Stimulated activated memory B cell treated with anti-CD40 and anti-IgM and Interleukin-4, amounts not matched to agents 10 μg/mL and 1 μg/mL and 100 μg/mL, for 72 hours (primary cell): Measurements from ENCODE around the gene MYMX.
A peak's percentile ranks its signal among the peaks of the same experiment; 100 is the strongest.

ENCODE experiments used
- ATAC-seq: fragments of 150-1000 bp; cut with Tn5 transposase; 2 replicates; pipeline ENCODE4 v1.10.0; 2021
- H3K27ac Mint-ChIP-seq: one replicate; pipeline ENCODE4 v1.8.0; 2022; ENCODE audit warnings: mild to moderate bottlenecking, mixed read lengths
- H3K27me3 Mint-ChIP-seq: one replicate; pipeline ENCODE4 v1.8.0; 2022; ENCODE audit warnings: mixed read lengths
- H3K36me3 Mint-ChIP-seq: one replicate; pipeline ENCODE4 v1.8.0; 2022; ENCODE audit warnings: mixed read lengths
- H3K4me1 Mint-ChIP-seq: one replicate; pipeline ENCODE4 v1.8.0; 2022; ENCODE audit warnings: mixed read lengths
- H3K4me3 Mint-ChIP-seq: one replicate; pipeline ENCODE4 v1.8.0; 2022; ENCODE audit warnings: mild to moderate bottlenecking, moderate library complexity, mixed read lengths
- H3K9me3 Mint-ChIP-seq: one replicate; pipeline ENCODE4 v1.8.0; 2022; ENCODE audit warnings: mixed read lengths

Gene MYMX

DNA sequence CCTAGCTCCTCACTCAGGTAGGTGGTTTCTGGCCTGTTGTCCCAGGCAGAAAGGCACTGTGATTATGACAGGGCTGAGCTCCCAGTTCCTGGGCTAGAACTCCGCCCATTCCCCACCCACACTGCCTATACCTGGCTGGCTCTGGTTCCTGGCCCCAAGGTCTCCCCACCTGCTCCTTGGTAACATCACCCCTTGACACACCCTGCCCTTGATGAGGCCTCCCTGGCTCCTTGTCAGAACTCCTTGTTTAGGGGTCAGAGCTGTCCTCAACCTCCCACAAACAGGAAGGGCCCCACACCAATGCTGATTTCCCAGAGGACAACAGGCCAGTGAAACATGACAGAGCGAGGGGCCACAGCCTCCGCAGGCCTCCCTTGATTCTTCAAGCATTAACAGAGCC is 15.5 kb upstream of the MYMX start:
- no peaks in the 10 kb centered on the region for H3K9me3 Mint-ChIP-seq
- no peaks in the 10 kb centered on the region for H3K4me1 Mint-ChIP-seq
- H3K36me3 Mint-ChIP-seq, result no peaks in the 10 kb centered on the region
- no peak overlapping the region for H3K27ac Mint-ChIP-seq
- no peak overlapping the region for H3K4me3 Mint-ChIP-seq
- no peak for ATAC-seq
- peaks cover 26% of the 10 kb centered on the region for H3K27me3 Mint-ChIP-seq

DNA sequence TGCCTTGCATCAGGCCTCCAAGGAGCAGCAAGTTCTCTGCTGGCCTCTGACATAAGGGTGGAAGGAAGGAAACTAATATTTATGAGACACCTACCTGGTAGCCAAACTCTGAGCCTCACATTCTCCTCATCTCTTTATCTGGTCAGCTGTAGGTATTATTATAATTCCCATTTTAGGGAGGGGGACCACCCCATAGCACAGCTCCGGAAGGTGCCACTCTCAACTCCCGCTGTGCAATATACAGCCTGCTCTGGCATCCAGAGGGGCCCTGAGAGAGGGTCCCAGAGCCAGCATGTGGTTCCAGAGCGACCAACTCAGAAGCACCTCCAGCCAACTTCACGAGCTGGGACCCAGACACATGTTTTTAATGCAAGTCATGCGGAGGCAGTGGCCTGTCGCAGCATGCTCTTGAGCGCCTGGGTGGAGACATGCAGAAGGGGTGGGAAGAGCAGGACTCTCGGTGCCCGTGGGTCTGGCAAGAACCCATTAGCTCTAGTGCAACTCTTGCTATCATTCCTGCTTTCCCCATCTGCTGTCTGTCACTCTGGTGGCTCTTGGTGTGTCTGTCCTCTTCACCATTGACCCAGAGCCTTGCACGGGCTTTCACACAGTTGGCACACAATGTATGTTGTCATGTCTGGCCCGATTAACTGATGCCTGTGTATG is 15.0 kb upstream of the MYMX start:
- Mint-ChIP-seq H3K4me1 (no peaks in the 10 kb centered on the region), H3K27me3 (peaks cover 31% of the 10 kb centered on the region), H3K36me3 (no peaks in the 10 kb centered on the region), H3K27ac (no peak overlapping the region), H3K9me3 (no peaks in the 10 kb centered on the region), H3K4me3 (no peak overlapping the region)
- ATAC-seq, result no peak

DNA sequence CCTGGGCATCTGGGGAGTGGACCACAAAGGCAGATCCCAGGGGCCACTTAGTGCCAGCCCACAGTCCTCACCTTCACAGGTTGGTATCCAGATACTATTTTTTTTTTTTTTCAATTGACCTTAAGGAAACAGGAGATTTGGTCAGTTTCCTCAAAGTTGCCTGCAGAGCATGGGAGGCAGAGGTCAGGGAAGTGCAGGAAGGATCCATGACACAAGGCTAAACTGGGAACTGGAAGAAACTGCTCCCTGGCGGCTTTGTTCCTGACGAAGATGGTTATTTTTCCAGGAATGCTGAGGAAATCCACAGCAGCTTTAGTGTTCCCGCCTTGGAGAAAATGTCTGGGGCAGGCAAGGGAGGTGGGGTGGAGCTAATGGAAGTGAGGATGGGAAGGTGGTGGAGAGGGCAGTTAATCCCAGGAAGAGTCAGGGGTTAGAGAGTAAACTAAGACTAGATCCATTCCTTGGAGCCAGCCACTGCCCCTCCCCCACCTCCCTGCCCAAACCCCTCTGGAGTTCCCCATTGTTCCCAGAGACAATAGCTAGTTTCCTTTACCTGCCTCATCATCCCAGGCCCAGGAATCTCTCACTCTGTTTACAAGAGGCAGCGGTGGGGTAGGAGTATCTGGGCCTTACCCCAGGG is 14.3 kb upstream of the MYMX start:
- ATAC-seq, result no peak
- no peaks in the 10 kb centered on the region for H3K9me3 Mint-ChIP-seq
- no peaks in the 10 kb centered on the region for H3K36me3 Mint-ChIP-seq
- H3K27ac Mint-ChIP-seq, result no peak overlapping the region
- H3K27me3 Mint-ChIP-seq, result peaks cover 34% of the 10 kb centered on the region
- no peak overlapping the region for H3K4me3 Mint-ChIP-seq
- H3K4me1 Mint-ChIP-seq, result no peaks in the 10 kb centered on the region

DNA sequence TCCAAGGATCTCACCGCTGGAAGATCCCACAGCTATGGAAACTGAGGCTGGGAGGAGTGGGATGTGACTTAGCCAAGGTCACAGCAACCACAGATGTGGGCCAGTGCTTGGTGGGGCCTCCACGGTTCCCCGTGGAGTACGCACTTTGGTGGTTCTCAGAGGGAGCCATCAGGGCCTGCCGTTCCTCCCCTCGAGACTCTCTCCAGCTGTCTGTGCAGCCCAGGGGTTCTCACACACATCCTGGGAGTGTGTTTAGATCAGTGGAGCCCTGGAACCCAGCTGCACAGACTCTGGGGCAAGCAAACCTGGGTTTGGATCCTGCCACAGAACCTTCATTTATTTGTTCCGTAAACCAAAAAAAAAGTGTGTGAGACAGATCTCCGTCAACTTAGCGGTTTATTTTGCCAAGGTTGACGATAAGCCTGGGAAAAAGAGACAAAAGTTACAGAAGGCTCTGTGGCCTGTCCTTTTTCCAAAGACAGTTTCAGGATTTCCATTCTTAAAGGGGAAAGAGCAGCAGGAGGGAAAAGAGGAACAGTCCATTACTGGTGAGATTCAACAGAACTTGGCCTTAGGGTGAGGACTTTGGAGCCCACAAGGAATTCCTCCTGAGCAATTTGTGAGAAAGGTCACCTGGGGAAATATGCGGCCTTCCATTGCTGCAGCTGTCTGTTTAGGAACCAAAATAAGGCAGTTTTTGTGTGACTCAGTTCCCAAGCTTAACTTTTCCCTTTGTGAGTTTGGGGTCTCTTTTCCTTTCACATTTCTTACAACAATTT is 13.6 kb upstream of the MYMX start:
- ATAC-seq, result no peak
- no peaks in the 10 kb centered on the region for H3K36me3 Mint-ChIP-seq
- H3K9me3 Mint-ChIP-seq, result no peaks in the 10 kb centered on the region
- H3K27me3 Mint-ChIP-seq, result peaks cover 38% of the 10 kb centered on the region
- H3K4me1 Mint-ChIP-seq, result no peaks in the 10 kb centered on the region
- no peak overlapping the region for H3K27ac Mint-ChIP-seq
- H3K4me3 Mint-ChIP-seq, result no peak overlapping the region

DNA sequence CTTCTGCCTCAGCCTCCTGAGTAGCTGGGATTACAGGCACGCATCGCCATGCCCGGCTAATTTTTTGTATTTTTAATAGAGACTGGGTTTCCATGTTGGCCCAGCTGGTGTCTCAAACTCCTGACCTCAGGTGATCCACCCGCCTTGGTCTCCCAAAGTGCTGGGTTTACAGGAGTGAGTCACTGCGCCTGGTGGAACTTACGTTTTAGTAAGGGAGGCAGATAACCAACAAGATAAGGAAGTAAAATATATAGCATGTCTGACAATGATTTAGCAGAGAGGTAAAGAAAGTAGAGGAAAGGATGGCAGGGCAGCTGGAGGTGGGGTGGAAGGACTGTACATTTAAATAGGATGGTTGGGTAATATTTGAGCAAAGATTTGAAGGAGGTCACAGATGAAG is 12.8 kb upstream of the MYMX start:
- ATAC-seq, result no peak
- Mint-ChIP-seq H3K9me3 (no peaks in the 10 kb centered on the region), H3K27ac (no peak overlapping the region), H3K27me3 (peaks cover 41% of the 10 kb centered on the region), H3K36me3 (no peaks in the 10 kb centered on the region), H3K4me3 (no peak overlapping the region), H3K4me1 (no peaks in the 10 kb centered on the region)

DNA sequence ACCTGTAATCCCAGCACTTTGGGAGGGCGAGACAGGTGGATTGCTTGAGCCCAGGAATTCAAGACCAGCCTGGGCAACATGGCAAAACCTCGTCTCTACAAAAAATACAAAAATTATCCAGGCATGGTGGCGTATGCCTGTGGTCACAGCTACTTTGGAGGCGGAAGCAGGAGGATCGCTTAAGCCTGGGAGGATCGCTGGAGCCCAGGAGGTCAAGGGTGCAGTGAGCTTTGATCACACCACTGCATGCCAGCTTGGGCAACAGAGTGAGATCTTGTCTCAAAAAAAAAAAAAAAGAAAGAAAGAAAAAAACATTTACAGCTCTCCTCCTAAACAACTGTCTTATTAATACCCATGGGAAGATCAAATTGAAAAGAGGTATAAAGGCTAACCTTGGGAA is 8.8 kb upstream of the MYMX start:
- H3K4me3 Mint-ChIP-seq, result no peak overlapping the region
- no peaks in the 10 kb centered on the region for H3K36me3 Mint-ChIP-seq
- ATAC-seq, result no peak
- no peaks in the 10 kb centered on the region for H3K9me3 Mint-ChIP-seq
- peaks cover 23% of the 10 kb centered on the region for H3K27me3 Mint-ChIP-seq
- no peak overlapping the region for H3K27ac Mint-ChIP-seq
- no peaks in the 10 kb centered on the region for H3K4me1 Mint-ChIP-seq

DNA sequence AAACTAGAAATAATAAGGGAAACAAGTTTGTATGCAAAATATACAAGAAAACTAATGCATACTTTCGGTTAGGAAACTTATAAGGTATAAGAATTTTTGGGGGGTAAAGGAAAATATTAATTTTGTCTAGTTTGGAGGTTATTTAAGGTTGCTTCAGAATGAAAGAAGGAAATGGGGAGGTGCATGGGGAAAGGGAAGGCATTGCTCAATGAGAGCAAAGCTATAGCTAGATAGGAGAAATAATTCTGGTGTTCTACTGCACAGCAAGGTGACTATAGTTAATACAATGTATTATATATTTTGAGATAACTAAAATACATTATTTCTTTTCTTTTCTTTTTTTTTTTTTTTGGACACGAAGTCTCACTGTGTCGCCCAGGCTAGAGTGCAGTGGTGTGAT is 5.4 kb upstream of the MYMX start:
- Mint-ChIP-seq H3K27ac (no peak overlapping the region), H3K36me3 (no peaks in the 10 kb centered on the region), H3K4me3 (no peak overlapping the region), H3K27me3 (peaks cover 22% of the 10 kb centered on the region), H3K4me1 (no peaks in the 10 kb centered on the region), H3K9me3 (no peaks in the 10 kb centered on the region)
- no peak for ATAC-seq

DNA sequence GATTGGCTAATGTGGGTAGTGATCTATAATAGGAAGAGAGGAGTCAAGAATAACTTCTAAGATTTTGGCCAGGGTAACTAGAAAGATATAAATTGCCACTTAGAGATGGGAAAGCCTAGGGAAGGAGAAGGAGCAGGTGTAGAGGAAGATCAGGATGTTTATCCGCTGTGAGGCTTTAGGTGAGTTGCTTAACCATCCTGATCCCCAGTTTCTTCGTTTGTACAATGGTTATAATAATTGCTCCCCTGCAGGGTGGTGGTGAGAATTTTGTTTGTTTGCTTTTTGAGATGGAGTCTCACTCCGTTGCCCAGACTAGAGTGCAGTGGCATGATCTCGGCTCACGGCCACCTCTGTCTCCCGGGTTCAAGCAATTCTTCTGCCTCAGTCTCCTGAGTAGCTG is 2.4 kb upstream of the MYMX start:
- Mint-ChIP-seq H3K27me3 (no peaks in the 10 kb centered on the region), H3K36me3 (no peaks in the 10 kb centered on the region), H3K4me1 (peaks cover 11% of the 10 kb centered on the region), H3K27ac (no peak overlapping the region), H3K4me3 (no peak overlapping the region), H3K9me3 (no peaks in the 10 kb centered on the region)
- ATAC-seq, result no peak

DNA sequence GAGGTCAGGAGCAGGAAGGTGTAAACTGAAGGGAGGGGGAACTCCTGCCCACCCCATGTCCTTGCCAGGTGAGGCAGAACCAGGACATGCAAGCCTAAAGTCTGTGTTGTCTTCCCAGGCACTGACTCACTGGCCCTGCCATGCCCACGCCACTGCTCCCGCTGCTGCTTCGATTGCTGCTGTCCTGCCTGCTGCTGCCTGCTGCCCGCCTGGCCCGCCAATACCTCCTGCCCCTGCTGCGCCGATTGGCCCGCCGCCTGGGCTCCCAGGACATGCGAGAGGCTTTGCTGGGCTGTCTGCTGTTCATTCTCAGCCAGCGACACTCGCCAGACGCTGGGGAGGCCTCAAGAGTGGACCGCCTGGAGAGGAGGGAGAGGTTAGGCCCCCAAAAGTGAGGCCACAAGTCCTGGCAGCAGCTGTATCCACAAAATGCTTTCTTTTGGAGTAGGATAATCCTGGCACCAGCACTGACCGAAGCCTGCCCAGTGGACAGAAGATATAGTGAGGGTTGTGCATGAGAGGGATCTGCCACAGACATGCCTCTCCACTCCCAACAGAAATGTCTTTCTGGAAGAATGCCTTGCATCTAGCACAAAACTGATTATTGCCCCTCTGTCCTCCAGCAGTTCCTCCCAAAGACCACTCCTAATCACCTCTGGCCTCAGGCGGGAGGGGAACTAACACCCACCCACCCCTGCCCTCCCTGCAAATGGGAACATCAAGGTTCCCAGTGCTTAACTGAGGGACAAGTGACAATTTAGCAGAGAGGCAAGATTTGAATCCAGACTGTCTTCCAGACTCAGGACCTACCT is 812 bp downstream of the MYMX start:
- no peak overlapping the region for H3K4me3 Mint-ChIP-seq
- H3K36me3 Mint-ChIP-seq, result no peaks in the 10 kb centered on the region
- no peaks in the 10 kb centered on the region for H3K27me3 Mint-ChIP-seq
- H3K27ac Mint-ChIP-seq, result no peak overlapping the region
- H3K4me1 Mint-ChIP-seq, result peaks cover 30% of the 10 kb centered on the region
- H3K9me3 Mint-ChIP-seq, result no peaks in the 10 kb centered on the region
- no peak for ATAC-seq

DNA sequence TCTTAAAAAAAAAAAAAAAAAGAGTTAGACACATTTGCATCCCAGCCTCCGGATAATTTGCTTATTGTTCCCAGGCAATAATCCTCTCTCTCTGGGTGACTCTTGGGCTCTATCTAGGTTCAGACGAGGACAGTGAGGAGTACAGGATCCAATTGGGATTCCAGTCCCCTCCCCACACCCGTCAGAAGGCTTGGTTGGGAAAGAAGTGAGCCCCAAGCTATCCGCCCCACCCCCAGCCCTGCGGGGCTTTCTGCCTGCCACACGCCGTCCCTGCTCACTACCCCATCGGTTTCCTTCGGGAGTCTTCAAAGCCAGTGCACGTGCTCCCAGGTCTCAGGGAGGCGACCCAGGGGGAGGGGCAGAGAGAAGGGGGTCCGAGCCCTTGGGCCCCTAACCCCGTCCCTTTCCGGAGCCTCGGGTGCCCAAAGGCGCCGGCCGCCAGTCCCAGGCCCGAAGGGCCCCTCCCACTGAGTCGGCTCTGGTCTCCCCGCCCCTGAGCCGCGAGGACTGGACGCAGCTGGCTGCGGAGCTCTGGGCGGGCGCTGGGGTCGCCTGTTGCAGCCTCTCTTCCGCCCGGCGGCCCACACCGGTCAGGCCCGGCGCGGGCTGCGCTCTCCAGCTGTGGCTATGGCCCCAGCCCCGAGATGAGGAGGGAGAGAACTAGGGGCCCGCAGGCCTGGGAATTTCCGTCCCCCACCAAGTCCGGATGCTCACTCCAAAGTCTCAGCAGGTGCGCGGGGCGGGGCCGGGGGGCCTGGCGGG is 2.5 kb downstream of the MYMX start:
- ATAC-seq, result peak; percentile 60
- H3K27ac Mint-ChIP-seq, result peak overlapping the region; percentile 77
- peaks cover 43% of the 10 kb centered on the region for H3K4me1 Mint-ChIP-seq
- peak overlapping the region; percentile 84 for H3K4me3 Mint-ChIP-seq
- H3K27me3 Mint-ChIP-seq, result no peaks in the 10 kb centered on the region
- no peaks in the 10 kb centered on the region for H3K36me3 Mint-ChIP-seq
- H3K9me3 Mint-ChIP-seq, result no peaks in the 10 kb centered on the region

DNA sequence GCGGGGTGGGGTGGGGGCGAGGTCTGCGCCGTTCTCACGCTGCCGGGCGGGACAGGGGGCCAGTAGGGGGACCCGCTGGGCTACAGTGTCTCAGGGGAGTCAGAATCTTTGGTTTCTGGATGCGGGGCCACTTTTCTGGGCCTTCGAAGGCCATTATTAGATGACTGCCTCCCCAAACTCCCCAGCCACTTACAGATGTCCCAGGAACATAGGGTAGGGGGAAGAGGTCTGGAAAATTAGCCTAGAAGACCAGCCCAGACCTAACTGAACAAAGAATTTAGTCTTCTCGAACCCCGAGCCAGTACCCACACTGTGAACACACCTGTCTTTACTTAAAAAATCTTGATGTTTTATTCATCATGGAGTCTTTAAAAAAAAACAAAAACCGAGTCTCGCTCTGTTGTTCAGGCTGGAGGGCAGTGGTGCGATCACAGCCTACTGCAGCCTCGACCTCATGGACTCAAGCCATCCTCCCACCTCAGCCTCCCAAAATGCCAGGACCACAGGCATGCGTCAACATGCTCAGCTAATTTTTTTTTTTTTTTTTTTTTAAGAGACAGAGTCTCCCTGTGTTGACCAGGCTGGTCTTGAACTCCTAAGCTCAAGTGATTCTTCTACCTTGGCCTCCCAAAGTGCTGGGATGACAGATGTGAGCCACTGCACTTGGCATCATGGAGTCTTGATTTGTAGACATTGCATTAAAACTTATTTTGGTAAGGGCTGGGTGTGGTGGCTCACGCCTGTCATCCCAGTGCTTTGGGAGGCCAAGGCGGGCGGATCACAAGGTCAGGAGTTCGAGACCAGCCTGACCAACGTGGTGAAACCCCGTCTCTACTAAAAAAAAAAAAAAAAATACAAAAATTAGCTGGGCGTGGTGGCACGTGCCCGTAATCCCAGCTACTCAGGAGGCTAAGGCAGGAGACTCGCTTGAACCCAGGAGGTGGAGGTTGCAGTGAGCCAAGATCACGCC is 3.4 kb downstream of the MYMX start:
- Mint-ChIP-seq H3K4me3 (peak overlapping the region; percentile 84), H3K9me3 (no peaks in the 10 kb centered on the region), H3K27ac (peak overlapping the region; percentile 77), H3K36me3 (no peaks in the 10 kb centered on the region), H3K4me1 (peaks cover 51% of the 10 kb centered on the region), H3K27me3 (no peaks in the 10 kb centered on the region)
- no peak for ATAC-seq

DNA sequence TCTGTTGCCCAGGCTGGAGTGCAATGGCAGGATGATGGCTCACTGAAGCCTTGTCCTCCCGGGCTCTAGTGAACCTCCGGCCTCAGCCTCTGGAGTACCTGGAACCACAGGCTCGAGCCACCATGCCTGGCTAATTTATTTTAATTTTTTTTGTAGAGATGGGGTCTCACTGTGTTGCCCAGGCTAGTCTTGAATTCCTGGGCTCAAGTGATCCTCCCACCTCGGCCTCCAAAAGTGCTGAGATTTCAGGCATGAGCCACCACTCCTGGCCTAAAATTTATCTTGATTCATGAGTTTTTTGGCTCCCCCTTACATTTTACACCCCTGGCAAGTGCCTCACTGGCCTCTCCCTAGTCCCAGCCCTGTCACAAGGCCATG is 4.2 kb downstream of the MYMX start:
- Mint-ChIP-seq H3K4me1 (peaks cover 58% of the 10 kb centered on the region), H3K36me3 (no peaks in the 10 kb centered on the region), H3K9me3 (no peaks in the 10 kb centered on the region), H3K4me3 (peak overlapping the region; percentile 5), H3K27me3 (no peaks in the 10 kb centered on the region), H3K27ac (no peak overlapping the region)
- ATAC-seq, result no peak

DNA sequence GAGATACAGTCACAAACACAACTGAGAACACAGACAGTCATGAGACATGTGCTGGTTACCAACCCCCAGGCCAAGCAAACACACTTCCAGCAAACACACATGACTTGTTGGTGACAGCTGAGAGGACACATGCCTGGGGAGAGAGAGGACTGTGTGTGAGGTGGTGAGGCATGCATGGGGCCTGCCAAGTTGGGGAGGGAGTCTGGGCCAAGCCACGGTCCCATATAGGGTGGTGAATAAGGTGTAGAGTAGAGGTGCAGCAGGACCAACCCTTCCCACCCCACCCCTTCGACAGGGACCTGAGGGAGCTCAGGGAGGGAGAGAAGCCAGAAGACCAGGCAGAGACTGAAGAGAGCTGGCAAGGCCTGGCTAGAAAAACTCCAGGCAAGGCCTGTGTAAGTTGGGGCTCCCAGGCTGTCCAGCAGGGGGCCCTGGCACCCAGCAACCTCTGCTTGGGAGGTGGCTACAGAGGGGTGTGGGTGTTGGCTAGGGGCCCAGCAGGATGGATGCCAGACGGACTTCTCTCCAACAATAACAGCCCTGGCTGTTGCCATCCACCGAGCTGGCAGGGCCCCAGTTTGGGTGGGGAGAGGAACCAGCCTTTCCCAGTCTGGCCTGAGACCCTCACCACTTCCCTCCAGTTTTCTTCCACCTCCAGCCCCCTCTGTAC is 4.7 kb downstream of the MYMX start:
- no peaks in the 10 kb centered on the region for H3K36me3 Mint-ChIP-seq
- H3K4me3 Mint-ChIP-seq, result peak overlapping the region; percentile 5
- no peak overlapping the region for H3K27ac Mint-ChIP-seq
- no peaks in the 10 kb centered on the region for H3K9me3 Mint-ChIP-seq
- peaks cover 61% of the 10 kb centered on the region for H3K4me1 Mint-ChIP-seq
- ATAC-seq, result peak; percentile 65
- H3K27me3 Mint-ChIP-seq, result no peaks in the 10 kb centered on the region
